Hypothalamus (tissue), 51 donors: ENCODE measurements around the gene GTF2I.
"Not testable (repeated sequence)": the region's sequence is repeated elsewhere in the genome, so short reads cannot be mapped to it uniquely, and the experiment has no call there.

ENCODE experiments used
- DNase-seq, 51 donors: peaks; one replicate each; lab custom pipeline; 2025; lab: John Stamatoyannopoulos, UW

GTF2I gene

DNA sequence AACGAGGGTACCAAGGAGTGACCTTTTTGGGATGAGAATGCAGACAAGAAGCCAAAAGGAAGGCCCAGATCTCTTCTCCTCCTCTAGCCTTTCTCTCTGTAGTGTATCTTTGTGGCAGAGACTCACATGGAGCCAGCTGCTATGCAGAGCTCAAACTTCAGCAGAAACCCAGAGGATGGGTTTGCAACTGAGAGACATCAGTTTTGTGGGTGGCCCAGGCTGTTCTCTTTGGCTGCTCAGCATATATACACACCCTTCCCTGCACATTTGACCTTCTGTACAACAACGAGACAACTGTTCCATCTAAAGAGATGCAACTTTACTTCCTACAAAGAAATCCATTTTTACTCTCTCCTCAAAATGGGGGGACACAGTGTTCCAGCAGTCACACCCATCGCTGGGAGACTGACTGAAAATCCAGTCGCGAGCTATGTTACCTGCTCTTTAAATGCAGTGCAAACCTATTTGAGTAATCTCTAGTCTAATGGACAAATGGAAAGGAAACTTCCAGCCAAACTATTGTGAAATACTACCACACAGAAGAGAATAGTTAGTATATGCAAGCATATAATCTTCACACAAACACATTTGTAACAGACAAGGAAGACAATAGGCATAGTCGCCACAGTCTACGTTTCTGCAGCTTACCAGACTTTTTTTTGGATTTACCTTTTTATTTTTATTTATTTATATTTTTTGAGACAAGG is 51.2 kb downstream of the GTF2I start:
- DNase-seq = no peak

DNA sequence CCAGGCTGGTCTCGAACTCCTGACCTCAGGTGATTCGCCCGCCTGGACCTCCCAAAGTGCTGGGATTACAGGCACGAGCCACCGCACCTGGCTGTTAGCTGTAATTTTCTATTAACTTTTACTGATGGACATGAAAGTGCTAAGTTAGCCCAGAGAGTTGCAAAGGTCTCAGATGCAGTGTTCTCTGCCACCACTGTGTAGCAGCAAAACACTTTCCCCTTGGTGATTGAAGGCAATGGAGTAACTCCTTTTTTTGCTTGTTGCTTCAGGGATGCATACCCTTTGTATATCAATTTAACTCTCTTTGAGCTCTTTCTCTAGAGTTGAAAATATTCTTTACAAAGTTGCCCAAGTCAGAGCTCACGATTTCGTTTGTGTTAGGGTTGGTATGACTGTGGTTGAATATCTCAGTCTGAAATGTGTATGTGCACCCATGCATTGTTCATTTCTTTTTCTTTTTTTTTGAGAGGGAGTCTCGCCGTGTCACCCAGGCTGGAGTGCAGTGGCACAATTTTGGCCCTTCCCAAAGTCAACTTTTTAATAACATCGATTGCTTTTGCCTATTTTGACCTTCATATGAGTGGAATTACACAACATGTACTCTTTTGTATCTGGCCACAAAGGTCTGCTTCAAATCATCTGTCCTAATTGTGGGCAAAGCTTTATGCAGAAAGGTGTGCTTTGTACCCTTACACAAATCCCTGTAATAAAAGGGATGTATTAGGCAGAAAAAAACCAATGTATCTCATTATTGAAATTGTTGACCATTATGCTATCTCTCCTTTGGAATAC is 52.6 kb downstream of the GTF2I start:
- DNase-seq = peak in 1 of 51 donors; percentile 5

DNA sequence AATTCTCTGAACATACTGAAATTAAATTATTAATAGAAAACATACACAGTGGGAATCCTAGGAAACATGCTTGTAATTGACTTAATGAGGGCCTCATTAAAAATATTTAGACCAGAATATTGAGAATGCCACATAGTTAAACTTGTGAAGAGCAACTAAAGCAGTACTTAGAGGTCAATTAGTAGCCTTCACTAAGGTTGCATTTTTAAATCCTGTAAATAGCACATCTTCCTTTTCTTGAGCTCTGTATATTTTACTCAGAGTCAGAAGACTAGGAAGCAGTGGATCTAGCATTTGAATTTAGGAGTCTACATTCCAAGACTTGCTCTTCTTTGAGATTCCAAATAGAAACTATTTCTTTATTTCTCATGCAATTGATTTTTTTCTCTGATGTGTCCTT is 56.0 kb downstream of the GTF2I start:
- no peak for DNase-seq

DNA sequence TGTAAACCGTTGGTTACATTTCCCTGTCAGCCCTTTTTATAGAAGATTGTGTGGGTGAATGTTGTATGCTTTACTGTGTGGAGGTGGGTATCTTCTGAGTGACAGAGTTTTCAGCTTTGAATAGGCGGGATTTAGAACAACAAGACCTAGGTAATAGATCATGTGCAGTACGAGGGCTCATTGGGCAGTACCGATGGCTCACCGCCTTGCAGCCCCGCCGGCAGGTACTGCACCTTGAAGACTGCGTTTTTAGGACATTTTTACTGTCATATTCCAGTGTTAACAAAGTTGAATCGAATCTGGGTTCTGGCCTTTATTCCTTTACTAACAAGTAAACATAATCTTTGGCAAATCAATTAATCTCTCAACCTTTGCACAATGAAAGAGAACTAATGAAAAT is 60.4 kb downstream of the GTF2I start:
- peak in 2 of 51 donors; percentile 2 to 10 for DNase-seq

DNA sequence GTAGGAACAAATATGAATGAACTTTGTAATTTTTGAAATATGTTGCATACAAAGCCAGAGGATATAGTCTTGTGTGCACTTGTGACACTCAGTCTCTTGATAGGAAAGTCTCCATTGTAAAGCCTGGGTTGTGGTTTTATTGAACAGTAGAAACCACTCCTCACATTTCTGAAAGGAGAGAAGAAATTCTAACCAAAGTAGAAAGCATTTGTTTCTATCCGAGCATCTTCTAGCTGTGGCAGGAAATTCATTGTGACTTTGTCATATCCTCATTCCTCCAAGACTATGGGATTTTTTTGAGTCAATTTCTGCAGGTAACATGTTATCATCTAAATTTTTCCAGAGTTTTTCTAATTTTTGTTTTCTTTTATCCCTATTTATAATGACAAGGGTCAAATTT is 60.8 kb downstream of the GTF2I start:
- DNase-seq = no peak

DNA sequence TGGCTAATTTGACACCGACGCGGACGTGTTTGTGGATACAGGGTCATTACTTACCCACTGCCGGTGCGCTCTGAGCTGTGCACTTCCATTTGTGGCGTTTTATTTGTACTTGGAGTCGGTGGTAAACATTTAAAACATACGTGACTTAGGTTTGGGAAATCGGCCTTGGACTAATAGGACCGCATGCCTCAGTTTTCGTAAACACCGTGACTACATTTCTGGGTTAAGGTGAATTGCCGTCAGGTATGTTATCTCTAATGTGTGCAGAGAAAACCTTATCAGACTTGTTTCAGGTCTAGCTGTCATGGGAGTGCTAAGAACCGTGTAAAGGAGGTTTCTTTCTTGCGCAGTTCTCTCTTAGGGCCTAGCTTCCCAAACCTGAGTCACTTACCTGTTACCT is 64.6 kb downstream of the GTF2I start:
- DNase-seq = no peak

DNA sequence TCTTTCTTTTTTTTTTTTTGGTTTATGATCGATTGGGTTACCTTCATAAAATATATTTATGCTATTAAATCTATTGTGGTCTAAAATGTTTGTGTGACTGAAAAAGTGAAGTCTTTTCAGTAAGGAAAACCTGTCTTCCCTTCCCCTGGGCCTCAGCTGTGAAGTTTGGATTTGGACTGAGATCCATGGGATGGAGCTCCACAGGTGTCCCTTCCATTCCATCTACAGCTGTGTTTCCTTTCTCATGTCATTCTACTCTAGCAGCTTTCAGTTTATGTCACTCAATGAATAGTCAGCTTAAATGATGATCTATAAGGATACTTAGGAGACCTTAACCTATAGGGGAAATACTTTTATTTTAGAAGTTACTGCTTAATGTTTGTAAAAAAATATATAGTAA is 68.3 kb downstream of the GTF2I start:
- no peak for DNase-seq

DNA sequence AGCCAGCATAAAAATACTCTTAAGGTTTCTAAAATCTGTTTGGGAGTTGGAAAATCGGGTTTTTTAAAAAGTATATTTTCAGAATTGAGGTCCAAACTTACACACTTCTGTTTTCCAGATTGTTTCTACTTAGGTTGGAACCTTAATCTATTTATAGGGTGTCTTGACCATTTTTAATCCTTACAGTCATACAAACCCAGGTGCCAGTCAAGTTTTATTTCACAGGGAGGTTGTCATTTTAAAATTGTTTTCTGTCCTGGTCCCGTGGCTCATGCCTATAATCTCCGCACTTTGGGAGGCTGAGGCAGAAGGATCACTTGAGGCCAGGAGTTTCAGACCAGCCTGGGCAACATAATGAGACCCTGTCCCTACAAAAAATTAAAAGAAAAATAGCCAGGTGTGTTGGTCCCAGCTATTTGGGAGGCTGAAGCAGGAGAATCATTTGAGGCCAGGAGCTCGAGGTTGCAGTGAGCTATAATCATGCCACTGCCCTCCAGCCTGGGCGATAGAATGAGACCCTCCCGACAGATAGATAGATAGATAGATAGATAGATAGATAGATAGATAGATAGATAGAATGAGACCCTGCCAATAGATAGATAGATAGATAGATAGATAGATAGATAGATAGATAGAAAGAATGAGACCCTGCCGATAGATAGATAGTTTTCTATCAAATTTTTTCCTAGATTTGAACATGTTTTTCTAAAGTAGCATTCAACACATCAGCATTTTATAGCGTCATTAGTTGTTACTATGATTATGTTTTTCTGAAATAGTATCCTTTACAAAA is 69.0 kb downstream of the GTF2I start:
- no peak for DNase-seq

DNA sequence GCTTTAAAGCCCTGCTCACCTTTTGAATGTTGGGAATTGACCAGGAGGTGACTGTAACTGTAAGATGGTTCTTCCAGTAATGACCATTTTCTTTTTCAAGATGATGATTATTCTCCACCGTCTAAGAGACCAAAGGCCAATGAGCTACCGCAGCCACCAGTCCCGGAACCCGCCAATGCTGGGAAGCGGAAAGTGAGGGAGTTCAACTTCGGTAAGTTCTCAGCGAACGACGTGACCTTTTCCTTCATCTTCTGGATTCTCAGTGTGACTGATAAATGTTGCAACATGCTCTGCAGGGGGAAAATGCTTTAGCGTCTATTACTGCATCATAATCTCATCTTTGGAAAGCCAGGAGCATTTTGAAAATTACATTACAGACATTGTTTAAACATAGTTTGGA is 71.2 kb downstream of the GTF2I start:
- not testable (repeated sequence) for DNase-seq

DNA sequence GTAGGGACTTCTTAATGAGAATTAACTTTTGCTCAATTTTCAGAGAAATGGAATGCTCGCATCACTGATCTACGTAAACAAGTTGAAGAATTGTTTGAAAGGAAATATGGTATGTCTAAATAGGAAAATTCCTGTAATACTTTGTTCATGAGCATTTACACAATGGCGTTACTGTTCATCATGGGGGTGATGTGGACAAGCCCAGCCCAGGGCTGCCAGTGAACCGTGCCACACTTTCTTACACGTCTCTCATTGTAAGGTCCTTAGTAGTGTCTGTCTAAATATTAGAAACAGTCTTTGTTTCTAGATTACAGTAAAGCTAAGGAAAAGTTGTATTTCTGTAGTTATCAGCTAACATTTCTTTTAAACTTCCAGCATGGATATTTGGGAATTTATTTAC is 72.7 kb downstream of the GTF2I start:
- DNase-seq = not testable (repeated sequence)

DNA sequence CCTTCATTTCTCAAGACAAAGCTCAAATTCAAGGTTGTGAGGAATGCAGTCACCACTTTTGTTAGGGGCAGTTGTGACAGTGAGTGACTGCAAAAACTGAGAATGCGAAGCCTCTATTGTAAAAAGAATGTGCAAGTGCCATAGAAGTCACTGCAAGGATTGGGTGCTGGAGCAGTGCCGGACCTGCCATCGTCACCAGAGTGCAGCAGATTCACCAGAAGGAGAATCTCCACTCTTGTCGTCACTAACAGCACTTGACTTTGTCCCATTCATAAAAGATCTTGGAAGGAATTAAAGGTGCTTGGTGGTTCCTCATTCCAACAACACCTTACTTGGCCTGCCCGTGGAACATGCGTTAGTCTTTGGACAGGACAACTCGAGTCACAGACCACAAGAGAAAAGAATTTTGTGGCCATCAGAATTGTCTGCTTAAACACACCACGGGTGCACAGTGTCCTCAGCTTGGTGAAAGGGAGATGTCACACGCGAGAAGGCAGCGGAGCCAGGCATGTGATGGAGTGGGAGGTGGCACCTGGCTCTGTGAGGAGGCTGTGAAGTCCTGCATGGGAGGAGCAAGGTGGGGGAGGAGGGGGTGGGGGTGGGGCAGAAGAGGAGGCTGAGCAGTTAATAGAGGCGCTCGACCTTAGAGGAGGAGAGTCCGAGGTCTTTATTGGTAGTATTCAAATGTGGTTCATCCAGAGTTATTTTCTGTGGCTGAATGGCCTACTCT is 82.6 kb downstream of the GTF2I start:
- DNase-seq = not testable (repeated sequence)

DNA sequence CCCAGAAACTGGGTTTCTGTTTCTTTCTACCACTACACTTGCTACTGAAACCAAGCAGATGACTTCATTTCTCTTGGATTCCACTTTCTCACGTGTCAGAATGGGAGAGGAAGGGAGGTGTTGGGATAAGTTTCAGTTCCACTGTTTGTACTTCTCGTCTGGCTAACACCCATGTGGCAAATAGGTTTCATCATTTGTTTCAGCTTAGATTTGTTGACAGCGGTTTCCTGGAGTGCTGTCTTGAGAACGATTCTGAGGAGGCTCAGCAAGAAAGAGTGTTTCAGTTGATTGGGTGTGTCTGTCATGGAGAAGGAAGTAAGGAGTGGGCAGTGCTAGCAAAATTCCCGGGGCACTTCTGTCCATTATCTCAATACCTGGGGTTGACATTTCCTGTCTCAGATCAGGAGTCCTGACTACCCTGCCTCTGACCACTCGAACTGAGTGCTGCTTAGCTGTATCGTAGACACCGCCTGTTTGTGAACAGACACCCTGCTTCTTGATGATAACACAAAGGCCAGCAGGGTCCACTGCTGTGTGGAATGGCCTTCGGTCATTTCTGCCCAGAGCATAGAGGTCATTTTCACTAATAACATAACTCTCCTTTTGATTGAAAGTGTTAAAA is 86.5 kb downstream of the GTF2I start:
- DNase-seq = not testable (repeated sequence)

DNA sequence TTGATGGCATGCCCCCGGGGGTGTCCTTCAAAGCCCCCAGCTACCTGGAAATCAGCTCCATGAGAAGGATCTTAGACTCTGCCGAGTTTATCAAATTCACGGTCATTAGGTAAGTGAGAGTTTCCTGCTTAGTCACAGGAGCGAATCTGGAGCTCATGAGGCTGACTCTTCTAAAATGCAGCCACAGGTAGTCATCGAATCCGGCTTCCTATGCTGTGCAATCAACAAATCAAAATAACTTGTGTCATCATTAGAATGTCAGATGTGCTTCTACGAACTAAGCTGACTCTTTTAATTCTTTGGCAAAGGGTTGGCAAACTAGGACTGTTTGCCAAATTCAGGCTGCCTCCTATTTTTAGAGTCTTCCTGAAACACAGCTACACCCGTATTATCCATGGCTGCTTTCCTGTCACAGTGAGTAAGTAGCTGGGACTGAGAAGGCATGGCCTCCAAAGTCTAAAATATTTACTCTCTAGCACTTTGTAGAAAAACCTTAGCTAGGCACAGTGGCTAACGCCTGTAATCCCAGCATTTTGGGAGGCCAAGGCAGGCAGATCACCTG is 96.5 kb downstream of the GTF2I start:
- not testable (repeated sequence) for DNase-seq

DNA sequence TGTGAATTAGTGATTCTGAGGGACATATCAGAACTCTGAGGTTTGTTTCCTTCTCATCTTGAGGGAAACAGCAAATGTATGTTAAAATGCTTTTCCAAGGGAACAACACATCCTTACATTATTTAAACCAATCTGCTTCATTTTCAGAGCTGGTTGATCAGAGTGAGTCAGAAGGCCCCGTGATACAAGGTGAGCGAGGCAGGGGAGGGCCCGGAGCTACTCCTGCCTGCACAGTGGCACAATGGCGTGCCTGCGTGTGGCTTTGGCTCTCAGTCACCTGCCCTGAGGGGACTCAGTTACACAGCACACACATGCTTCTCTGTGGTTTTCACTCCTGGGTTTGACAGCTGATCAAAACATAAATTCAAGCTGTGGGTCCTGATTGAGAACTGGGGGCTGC is 99.2 kb downstream of the GTF2I start:
- not testable (repeated sequence) for DNase-seq

DNA sequence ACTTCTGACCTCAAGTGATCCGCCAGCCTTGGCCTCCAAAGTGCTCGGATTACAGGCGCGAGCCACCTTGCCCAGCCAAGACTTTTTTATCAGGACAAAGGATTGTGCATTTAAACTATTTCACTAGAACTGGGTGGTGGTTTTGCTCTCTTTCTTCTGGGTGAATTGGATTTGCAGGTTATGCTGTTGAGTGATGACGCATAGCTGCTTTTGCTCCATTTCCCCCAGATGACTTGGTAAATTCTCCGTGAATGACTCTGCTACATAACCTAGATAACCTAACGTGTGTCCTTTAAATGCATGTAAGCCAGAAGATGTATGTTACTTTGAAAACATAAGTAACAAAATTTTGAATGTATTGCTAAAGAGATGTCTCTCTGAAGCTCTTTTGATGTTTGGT is 100.8 kb downstream of the GTF2I start:
- DNase-seq = not testable (repeated sequence)

DNA sequence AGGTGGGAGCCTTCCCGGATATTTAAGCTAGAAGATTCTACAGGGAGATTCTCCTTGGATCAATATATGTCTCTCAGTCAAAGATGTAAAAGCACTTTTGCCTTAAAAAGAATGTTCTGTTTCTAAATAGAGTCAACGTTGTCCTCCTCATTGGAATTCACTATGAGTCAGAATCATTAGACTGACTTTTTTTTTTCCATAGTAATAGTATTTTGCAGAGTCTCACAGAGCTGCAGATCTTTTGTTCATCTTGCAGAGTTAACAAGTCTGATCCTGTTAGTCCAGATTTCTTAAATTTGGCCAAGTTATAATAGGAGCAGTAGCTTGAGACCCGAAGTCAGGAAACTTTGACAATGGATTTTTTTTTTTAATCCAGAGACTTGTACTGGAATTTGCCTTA is 101.5 kb downstream of the GTF2I start:
- DNase-seq = not testable (repeated sequence)

DNA sequence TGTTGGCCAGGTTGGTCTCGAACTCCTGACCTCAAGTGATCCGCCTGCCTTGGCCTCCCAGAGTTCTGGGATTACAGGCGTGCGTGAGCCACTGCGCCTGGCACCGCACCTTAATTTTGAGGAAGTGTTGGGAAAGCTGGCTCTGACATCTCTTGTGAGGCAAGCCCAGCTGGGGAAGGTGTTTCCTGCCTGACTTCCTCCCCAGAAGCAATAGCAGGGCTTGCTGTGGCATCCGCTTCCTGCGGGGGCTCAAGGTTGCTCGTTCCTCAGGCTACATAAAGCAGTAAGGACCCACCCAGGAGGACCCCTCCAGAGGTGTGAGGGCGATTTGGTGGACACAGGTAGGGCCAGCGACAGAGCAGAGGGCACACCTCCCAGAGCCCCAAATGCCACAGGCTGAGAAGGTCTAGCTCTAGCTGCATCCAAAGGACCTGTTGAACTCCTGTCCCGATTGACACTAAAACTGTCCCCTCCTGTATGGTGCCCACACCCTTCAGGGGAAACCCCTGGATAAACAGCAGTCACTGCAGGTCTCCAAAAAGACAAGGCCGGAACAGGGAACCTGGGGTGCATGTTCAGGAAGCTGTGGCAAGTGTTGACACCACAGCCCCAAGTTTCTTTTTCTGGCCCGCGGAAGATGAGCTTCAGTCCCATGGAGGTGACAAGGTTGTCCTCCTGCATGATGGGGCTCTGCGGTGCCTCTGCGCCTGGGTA is 107.8 kb downstream of the GTF2I start:
- DNase-seq = not testable (repeated sequence)

DNA sequence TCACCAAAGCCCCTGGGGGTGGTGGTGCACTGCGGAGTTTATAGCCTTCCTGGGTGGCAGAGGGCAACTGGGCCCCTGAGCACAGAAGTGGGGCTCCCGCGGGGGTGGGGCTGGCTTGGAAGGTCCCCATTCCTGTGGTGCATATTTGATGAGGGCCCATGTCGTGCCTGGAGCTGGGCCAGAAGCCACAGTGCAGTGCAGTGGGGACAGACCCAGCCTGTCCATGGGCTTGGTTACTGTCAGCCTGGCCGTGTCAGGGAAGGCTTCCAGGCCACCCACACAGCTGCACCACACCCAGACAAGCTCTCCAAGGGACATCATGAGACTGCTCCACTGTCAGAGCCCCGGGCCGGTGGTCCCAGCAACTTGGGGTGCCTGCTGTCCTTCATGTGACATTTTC is 109.0 kb downstream of the GTF2I start:
- DNase-seq = not testable (repeated sequence)

DNA sequence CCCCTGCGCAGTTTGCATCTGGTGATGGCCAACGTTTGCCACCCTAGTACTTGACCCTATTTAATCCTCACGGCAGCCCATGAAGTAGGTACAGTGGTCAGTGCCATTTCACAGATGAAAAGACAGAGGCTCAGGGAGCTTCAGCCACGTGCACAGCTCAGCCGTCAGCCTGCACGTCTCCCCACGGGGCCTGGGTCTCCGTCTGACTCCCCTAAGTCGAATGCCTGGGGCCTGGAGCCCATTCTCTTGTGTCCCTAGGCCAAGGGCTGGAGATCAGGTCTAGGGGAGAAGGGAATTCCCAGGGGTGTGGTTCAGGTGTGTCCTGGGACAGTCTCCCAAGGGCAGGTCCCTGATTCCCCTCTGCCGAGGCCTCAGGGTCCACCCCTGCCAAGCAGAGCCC is 109.5 kb downstream of the GTF2I start:
- not testable (repeated sequence) for DNase-seq
